PC-3 (cell line): ENCODE data around the gene ALG3. TPM values are rescaled to one million over a fixed set of nuclear protein-coding genes. Genes with fewer than 3 reads are reported as not detected.

Experiments
- ATAC-seq: fragments of 200-7000 bp; cut with Tn5 transposase; 2 replicates; pipeline ENCODE4 v1.9.1; 2020; ENCODE audit warnings: mild to moderate bottlenecking, moderate library complexity
- BruUV-seq: library from RNA; stranded (reverse); fragments of 400-500 nt; replicated peaks from 2 replicates; lab custom pipeline; 2021; lab: Mats Ljungman, UMichigan
- CTCF ChIA-PET: fragments of 300-600 bp; sonication (Branson Sonifier 250); formaldehyde crosslinking; loops from one replicate; lab custom pipeline; 2022; ENCODE audit warnings: antibody characterized with exemption; lab: Charles Lee
- POLR2A ChIA-PET: fragments of 300-600 bp; sonication (Branson Sonifier 250); formaldehyde crosslinking; loops from one replicate; lab custom pipeline; 2022; ENCODE audit warnings: antibody characterized with exemption; ENCODE audit not compliant: unreplicated experiment; lab: Charles Lee
- DNase-seq: peaks from one replicate; pipeline ENCODE4 v3.0.0-alpha.2; 2015
- H2AFZ ChIP-seq: fragments of 300-600 bp; sonication (generic); 2 replicates; pipeline ENCODE4 v1.6.0; 2016; ENCODE audit warnings: antibody characterized with exemption, low read length
- H3F3A ChIP-seq: fragments of 300-600 bp; sonication (generic); one replicate; pipeline ENCODE4 v1.6.0; 2017; ENCODE audit warnings: antibody characterized with exemption, low read length, control low read depth, mild to moderate bottlenecking; ENCODE audit not compliant: unreplicated experiment
- H3K27ac ChIP-seq: fragments of 300-600 bp; sonication (generic); 2 replicates; pipeline ENCODE4 v1.5.1; 2016; ENCODE audit warnings: mild to moderate bottlenecking, low read length
- H3K27me3 ChIP-seq: fragments of 300-600 bp; sonication (generic); 2 replicates; pipeline ENCODE4 v1.6.1; 2016; ENCODE audit warnings: low read length, mixed read lengths
- H3K36me3 ChIP-seq: fragments of 300-600 bp; sonication (generic); 2 replicates; pipeline ENCODE4 v1.6.1; 2016; ENCODE audit warnings: low read depth, mixed run types, low read length, mixed read lengths
- H3K4me1 ChIP-seq: fragments of 300-600 bp; sonication (generic); 2 replicates; pipeline ENCODE4 v1.5.1; 2016; ENCODE audit warnings: low read length; ENCODE audit not compliant: insufficient read depth
- H3K4me2 ChIP-seq: fragments of 300-600 bp; sonication (generic); 2 replicates; pipeline ENCODE4 v1.6.0; 2016; ENCODE audit warnings: low read length
- H3K4me3 ChIP-seq: fragments of 300-600 bp; sonication (generic); 2 replicates; pipeline ENCODE4 v1.5.1; 2016; ENCODE audit warnings: mild to moderate bottlenecking, low read length, mixed read lengths
- H3K79me2 ChIP-seq: fragments of 300-600 bp; sonication (generic); 2 replicates; pipeline ENCODE4 v1.6.1; 2017; ENCODE audit warnings: low read length, mixed read lengths
- H3K9ac ChIP-seq: fragments of 300-600 bp; sonication (generic); 2 replicates; pipeline ENCODE4 v1.6.0; 2016; ENCODE audit warnings: mild to moderate bottlenecking, low read length
- H3K9me2 ChIP-seq: fragments of 300-600 bp; sonication (generic); replicated peaks from 2 replicates; pipeline ENCODE4 v1.6.1; 2016; ENCODE audit warnings: mixed run types, low read length, mixed read lengths
- H3K9me3 ChIP-seq: fragments of 300-600 bp; sonication (generic); 2 replicates; pipeline ENCODE4 v1.6.1; 2016; ENCODE audit warnings: low read length, mixed read lengths
- H4K20me1 ChIP-seq: fragments of 300-600 bp; sonication (generic); 2 replicates; pipeline ENCODE4 v1.6.1; 2016; ENCODE audit warnings: low read length, mixed read lengths
- EZH2 ChIP-seq: fragments of 300-600 bp; sonication (generic); IDR thresholded peaks from one replicate; pipeline ENCODE4 v1.6.1; 2017; ENCODE audit warnings: antibody characterized with exemption, mild to moderate bottlenecking, low read length; ENCODE audit not compliant: unreplicated experiment
- EZH2phosphoT487 ChIP-seq: fragments of 300-600 bp; sonication (generic); IDR thresholded peaks from 2 replicates; pipeline ENCODE4 v1.6.1; 2018; ENCODE audit warnings: mild to moderate bottlenecking, antibody characterized with exemption, low read length, borderline replicate concordance
- intact Hi-C: fragments of 100-400 bp; cut with micrococcal nuclease; formaldehyde crosslinking; loops from 2 replicates; pipeline ENCODE4 v1.9.0; 2023
- total RNA-seq: library from RNA; depleted of rRNA; stranded (reverse); fragments of >200 nt; gene quantifications from 2 replicates; pipeline ENCODE4 v1.2.3, GENCODE V29; 2014
- TF ChIP-seq, protein P1 (sequence below): fragments of 300-600 bp; sonication (generic); conservative IDR thresholded peaks from 2 replicates; pipeline ENCODE4 v1.5.1; 2017; ENCODE audit warnings: antibody characterized with exemption, low read depth, mild to moderate bottlenecking, low read length

ALG3 gene
- total RNA-seq, 1 experiment from 2014 or later: 89.0 TPM

DNA sequence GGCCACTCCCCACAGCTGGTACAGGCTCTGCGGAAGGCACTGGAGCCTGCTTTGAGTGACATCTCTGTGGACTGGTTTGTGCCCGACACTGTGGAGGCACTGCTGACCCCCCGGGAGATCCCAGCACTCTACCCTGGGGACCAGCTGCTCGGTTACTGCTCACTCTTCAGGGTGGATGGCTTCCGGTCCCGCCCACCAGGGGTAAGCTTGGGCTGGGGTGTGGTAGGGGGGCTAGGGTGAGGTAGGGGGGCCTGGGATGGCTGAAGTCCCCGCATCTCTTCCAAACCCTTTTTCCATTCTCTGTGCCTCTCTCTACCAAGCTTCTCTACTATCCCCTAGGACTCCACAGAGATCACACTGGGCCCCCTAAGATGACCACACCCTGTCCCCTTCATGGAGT, 11.6 kb downstream of the ALG3 start:
- Histone ChIP-seq H3K36me3 (0 out of 2 replicates have a peak, but pooled peaks cover 1% of the 10 kb centered on the region), H3K79me2 (no peaks in the 10 kb centered on the region), H3K27ac (no peak overlapping the region), H2AFZ (no peak overlapping the region), H3F3A (no peaks in the 10 kb centered on the region), H4K20me1 (no peaks in the 10 kb centered on the region), H3K4me1 (peaks cover 9% of the 10 kb centered on the region), H3K4me2 (no peak overlapping the region), H3K9ac (no peak overlapping the region), H3K9me3 (no peaks in the 10 kb centered on the region), H3K9me2 (no peaks in the 10 kb centered on the region), H3K4me3 (no peak overlapping the region), H3K27me3 (no peaks in the 10 kb centered on the region)
- ATAC-seq (no peak), DNase-seq (no peak)
- ChIA-PET POLR2A (no interaction called here), CTCF (no interaction called here)
- intact Hi-C loops: no loop called here
- BruUV-seq: no TSS peak
- TF ChIP-seq, protein P1, sequence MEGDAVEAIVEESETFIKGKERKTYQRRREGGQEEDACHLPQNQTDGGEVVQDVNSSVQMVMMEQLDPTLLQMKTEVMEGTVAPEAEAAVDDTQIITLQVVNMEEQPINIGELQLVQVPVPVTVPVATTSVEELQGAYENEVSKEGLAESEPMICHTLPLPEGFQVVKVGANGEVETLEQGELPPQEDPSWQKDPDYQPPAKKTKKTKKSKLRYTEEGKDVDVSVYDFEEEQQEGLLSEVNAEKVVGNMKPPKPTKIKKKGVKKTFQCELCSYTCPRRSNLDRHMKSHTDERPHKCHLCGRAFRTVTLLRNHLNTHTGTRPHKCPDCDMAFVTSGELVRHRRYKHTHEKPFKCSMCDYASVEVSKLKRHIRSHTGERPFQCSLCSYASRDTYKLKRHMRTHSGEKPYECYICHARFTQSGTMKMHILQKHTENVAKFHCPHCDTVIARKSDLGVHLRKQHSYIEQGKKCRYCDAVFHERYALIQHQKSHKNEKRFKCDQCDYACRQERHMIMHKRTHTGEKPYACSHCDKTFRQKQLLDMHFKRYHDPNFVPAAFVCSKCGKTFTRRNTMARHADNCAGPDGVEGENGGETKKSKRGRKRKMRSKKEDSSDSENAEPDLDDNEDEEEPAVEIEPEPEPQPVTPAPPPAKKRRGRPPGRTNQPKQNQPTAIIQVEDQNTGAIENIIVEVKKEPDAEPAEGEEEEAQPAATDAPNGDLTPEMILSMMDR: no peak
- TF ChIP-seq EZH2phosphoT487 (no peak), EZH2 (no peak)

DNA sequence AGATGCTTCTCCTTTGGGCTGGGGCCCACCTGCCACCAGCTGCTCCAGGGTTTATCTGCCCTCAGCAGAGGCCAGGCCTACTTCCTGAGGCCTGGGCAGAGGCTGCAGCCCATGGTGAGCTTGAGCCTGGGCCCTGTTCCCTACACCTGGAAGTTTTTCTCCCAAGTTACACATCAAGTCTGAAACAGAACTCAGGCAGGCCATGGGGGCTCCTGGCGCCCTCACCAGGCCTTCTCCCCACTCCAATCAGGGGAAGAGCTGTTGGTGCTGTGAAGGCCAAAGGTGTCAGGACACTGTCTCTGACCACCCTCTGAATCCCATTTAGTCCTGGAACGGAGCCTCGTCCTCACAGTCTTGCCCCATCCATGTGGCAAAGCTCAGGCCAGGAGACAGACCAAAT, 12.1 kb downstream of the ALG3 start:
- no peaks in the 10 kb centered on the region for H3K36me3 ChIP-seq
- H3K4me3 ChIP-seq: no peak overlapping the region
- no peaks in the 10 kb centered on the region for H3F3A ChIP-seq
- H3K4me1 ChIP-seq: peaks cover 9% of the 10 kb centered on the region
- POLR2A ChIA-PET: no interaction called here
- no peak overlapping the region for H3K9ac ChIP-seq
- intact Hi-C loops: no loop called here
- H3K27me3 ChIP-seq: no peaks in the 10 kb centered on the region
- H3K79me2 ChIP-seq: no peaks in the 10 kb centered on the region
- TF ChIP-seq EZH2 (no peak), EZH2phosphoT487 (no peak)
- TF ChIP-seq, protein P1: no peak
- DNase-seq (no peak), ATAC-seq (no peak)
- no peaks in the 10 kb centered on the region for H3K9me3 ChIP-seq
- H3K9me2 ChIP-seq: no peaks in the 10 kb centered on the region
- H4K20me1 ChIP-seq: no peaks in the 10 kb centered on the region
- no peak overlapping the region for H3K4me2 ChIP-seq
- H3K27ac ChIP-seq: no peak overlapping the region
- CTCF ChIA-PET: no interaction called here
- H2AFZ ChIP-seq: no peak overlapping the region
- BruUV-seq: no TSS peak

DNA sequence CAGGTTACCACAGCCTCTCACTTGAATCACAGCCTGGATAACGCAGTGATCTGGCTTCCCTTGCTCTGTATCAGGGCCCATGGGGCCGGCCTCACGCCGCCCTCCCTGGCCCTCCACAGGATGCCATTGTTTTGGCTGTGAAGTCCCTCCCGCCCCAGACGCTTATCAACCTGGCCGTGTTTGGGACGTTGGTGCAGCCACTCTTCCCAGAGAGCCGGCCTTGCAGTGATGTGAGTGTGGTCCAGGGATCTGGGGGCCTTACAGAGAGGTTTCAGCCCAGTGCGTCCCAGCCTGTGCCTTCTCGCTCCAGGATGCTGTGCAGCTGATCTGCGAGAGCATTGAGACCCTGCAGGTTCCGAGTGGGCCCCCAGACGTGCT, 12.7 kb downstream of the ALG3 start:
- intact Hi-C loops: no loop called here
- Histone ChIP-seq H2AFZ (no peak overlapping the region), H3K27me3 (no peaks in the 10 kb centered on the region; the same call in 1 of the 2 replicates), H3K4me1 (peaks cover 9% of the 10 kb centered on the region), H3F3A (no peaks in the 10 kb centered on the region), H3K27ac (no peak overlapping the region), H3K9me3 (no peaks in the 10 kb centered on the region), H4K20me1 (no peaks in the 10 kb centered on the region), H3K9me2 (no peaks in the 10 kb centered on the region), H3K36me3 (no peaks in the 10 kb centered on the region), H3K9ac (no peak overlapping the region), H3K79me2 (no peaks in the 10 kb centered on the region), H3K4me2 (no peak overlapping the region), H3K4me3 (no peak overlapping the region)
- DNase-seq: no peak
- TF ChIP-seq, protein P1: no peak
- TF ChIP-seq EZH2phosphoT487 (no peak), EZH2 (no peak)
- no TSS peak for BruUV-seq
- CTCF ChIA-PET: no interaction called here
- POLR2A ChIA-PET: no interaction called here
- ATAC-seq: no peak
